Activated T-cell treated with anti-CD3 and anti-CD28 coated beads, Interleukin-2, amount 50 U/mL, for 48 hours (primary cell): ENCODE data around the gene CLEC18C.
A peak's percentile ranks its signal among the peaks of the same experiment; 100 is the strongest.
"Not testable (repeated sequence)": the region's sequence is repeated elsewhere in the genome, so short reads cannot be mapped to it uniquely, and the experiment has no call there.

Experiments
- DNase-seq, 2 experiments: peaks; one replicate each; pipeline ENCODE4 v3.0.0-alpha.2; 2020

Gene CLEC18C

GRCh38 chr16:70173212-70173837 lies at the start of gene CLEC18C:
CLEC18C (plus strand) TSS chr16:70173787; CDS start chr16:70174279, 492 bp downstream.
- not testable (repeated sequence) for DNase-seq

DNA sequence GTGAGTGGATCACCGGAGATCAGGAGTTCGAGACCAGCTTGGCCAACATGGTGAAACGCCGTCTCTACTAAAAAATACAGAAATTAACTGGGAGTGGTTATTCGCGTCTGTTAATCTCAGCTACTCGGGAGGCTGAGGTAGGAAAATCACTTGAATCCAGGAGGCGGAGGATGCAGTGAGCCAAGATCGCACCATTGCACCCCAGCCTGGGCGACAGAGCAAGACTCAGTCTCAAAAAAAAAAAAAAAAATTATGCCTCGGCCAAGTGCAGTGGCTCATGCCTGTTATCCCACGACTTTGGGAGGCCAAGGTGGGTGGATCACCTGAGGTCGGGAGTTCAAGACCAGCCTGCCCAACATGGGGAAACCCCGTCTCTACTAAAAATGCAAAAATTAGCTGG lies 49.8 kb upstream of the CLEC18C start:
- not testable (repeated sequence) for DNase-seq

DNA sequence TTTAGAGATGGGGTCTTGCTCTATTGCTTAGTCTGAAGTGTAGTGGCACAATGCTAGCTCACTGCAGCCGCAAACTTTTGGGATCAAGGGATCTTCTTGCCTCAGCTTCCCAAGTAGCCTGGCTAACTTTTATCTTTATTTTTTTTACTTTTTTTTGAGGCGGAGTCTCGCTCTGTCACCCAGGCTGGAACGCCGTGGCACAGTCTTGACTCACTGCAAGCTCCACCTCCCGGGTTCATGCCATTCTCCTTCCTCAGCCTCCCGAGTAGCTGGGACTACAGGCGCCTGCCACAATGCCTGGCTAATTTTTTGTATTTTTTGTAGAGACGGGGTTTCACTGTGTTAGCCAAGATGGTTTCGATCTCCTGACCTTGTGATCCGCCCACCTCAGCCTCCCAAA lies 47.4 kb upstream of the CLEC18C start:
- DNase-seq, result not testable (repeated sequence)

DNA sequence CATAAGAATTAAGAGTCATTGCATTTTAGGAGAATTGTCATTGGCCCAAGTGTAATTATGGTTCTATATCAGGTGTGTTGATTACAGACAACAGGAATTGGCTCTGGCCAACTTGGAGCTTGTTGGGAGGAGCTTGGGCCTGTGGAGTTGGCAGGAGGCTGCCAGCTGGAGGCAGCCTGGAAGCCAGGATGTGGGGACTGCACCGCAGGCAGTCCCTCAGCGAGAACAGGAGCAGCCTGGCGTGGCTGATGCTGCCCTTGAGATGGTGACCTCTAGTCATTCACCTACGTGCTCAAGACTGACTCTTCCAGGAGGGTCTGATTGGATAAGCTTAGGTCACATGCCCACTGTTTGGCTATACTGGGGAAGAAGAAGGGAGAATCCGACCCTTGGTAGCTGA lies 45.9 kb upstream of the CLEC18C start:
- DNase-seq, result not testable (repeated sequence)

GRCh38 chr16:70128844-70129243 lies 44.7 kb upstream of the CLEC18C start:
- not testable (repeated sequence) for DNase-seq

GRCh38 chr16:70135796-70136195 lies 37.8 kb upstream of the CLEC18C start:
- not testable (repeated sequence) for DNase-seq

- DNase-seq, result not testable (repeated sequence)
Measured at GRCh38 chr16:70136595-70136994, 37.0 kb upstream of the CLEC18C start.

DNA sequence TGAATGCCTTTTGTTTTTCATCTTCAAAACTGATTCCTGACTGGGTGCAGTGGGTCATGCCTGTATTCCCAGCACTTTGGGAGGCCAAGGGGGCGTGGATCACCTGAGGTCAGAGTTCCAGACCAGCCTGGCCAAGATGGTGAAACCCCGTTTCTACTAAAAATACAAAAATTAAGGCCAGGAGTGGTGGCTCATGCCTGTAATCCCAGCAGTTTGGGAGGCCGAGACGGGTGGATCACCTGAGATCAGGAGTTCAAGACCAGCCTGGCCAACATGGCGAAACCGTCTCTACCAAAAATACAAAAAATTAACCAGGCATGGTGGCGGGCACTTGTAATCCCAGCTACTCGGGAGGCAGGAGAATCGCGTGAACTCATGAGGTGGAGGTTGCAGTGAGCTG lies 30.8 kb upstream of the CLEC18C start:
- DNase-seq, result not testable (repeated sequence)

- DNase-seq, result not testable (repeated sequence)
Measured at GRCh38 chr16:70143231-70143895, 30.2 kb upstream of the CLEC18C start.

DNA sequence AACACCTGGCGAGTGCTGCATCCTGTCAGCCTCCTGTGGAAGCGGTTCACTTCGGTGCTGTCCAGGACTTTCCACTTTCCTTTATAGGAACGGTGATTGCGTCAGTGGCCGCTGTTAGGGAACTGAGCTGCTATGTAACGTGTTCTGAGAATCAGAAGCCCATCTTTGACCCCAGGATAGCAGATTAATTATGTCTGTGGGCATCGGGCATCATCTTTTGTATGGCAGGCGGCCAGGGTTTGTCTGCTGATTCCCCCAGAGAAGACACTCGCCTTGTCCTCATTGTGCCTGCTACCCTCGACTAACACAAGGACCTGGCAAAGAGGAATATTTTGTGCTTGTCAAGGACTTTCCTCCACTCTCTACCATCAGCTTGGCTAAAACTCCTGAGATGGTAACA lies 25.7 kb upstream of the CLEC18C start:
- not testable (repeated sequence) for DNase-seq

DNA sequence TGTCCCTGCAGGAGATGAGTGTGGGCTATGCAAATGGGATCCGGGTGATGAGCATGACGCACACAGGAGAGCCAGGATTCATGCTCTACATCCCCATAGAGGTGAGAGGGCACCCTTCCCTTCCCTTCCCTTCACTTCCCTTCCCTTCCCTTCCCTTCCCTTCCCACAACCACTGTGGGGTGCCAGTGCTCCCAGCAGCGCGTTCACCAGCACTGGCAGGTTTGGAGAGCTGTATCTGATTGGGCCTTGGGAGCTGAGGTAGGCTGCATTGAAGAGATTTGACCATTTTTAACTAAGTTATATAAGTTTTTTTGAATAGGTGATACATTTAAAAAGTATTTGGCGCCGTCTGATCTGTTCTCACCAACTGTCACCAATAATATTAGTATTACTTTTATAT lies 25.1 kb upstream of the CLEC18C start:
- DNase-seq, result not testable (repeated sequence)

- DNase-seq, result not testable (repeated sequence)
Measured at GRCh38 chr16:70149296-70149695, 24.3 kb upstream of the CLEC18C start.

- DNase-seq, result no peak
Measured at GRCh38 chr16:70151391-70151790, 22.2 kb upstream of the CLEC18C start.

DNA sequence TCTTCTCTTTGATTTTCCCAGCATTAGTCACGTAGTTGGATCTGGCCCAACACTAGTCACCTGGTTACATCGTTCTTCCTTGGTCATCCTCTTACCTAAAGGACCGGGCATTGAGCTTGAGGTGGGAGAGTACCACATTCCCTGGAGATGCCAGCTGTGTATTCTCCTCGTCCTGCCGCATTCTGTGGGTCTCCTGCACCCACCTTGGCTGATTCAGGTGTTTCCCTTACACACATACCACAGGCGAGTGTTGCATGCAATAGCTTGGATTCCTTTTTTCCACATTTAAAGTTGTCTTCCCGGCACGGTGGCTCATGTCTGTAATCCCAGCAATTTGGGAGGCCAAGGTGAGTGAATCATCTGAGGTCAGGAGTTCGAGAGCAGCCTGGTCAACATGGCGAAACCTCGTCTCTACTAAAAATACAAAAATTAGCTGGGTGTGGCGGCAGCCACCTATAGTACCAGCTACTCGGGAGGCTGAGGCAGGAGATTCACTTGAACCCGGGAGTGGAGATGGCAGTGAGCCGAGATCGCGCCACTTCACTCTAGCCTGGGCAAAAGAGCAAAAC lies 21.6 kb upstream of the CLEC18C start:
- no peak for DNase-seq

GRCh38 chr16:70152578-70153302 lies 20.8 kb upstream of the CLEC18C start:
- no peak for DNase-seq

DNA sequence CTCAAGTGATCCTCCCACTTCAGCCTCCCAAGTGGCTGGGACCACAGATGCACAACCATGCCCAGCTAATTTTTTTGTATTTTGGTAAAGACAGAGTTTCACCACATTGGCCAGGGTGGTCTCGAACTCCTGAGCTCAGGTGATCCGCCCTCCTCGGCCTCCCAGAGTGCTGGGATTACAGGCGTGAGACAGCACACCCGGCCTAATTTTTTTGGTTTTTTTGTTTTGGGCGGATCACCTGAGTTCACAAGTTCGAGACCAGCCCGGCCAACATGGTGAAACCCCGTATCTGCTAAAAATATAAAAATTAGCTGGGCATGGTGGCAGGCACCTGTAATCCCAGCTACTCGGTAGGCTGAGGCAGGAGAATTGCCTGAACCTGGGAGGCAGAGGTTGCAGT lies 18.9 kb upstream of the CLEC18C start:
- not testable (repeated sequence) for DNase-seq

DNA sequence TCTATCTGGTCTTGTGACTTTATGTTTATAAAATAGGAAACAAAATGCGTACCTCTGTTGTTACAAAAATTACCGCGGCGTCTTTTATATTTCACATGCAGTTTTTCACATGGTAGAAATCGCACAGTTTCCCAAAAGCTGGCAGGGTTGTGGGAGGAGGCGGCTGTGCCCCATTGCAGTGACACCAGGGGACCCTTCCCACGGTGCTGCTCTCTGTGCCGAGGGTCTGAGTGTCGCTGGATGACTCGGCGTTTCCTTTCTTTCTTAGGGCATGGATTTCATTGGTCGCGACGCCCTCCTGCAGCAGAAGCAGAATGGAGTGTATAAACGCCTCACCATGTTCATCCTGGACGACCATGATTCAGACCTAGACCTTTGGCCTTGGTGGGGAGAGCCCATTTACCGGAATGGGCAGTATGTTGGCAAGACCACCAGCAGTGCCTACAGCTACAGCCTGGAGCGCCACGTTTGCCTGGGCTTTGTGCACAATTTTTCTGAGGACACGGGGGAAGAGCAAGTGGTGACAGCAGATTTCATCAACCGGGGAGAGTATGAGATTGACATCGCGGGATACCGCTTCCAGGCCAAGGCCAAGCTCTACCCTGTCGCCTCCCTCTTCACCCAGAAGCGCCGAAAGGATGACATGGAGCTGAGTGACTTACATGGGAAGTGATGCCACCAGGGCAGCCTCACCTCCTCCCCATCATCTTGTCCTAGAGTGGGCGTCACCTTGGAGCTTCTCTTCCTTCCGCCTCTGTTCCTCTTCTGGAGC lies 17.2 kb upstream of the CLEC18C start:
- peak in 1 of 2 experiments; percentile 18 for DNase-seq

DNA sequence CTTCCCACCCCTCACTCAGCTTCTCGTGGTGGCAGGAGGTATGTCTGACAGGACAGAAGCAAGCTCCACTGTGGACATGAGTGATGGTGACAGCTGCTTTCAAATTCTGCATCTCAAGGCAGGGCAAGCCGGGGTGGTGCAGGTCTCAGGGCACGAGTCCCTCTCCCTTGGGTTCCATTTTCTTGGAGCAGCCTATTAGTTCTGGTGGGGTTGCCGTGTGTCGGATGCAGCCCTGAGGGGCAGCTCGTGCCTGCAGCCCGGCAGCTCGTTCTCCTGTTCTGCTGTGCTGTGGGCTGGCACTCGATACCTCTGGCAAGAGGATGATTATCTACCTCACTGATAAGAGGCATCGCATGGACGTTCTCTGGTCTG lies 16.5 kb upstream of the CLEC18C start:
- DNase-seq, result peak in 1 of 2 experiments; percentile 17

DNA sequence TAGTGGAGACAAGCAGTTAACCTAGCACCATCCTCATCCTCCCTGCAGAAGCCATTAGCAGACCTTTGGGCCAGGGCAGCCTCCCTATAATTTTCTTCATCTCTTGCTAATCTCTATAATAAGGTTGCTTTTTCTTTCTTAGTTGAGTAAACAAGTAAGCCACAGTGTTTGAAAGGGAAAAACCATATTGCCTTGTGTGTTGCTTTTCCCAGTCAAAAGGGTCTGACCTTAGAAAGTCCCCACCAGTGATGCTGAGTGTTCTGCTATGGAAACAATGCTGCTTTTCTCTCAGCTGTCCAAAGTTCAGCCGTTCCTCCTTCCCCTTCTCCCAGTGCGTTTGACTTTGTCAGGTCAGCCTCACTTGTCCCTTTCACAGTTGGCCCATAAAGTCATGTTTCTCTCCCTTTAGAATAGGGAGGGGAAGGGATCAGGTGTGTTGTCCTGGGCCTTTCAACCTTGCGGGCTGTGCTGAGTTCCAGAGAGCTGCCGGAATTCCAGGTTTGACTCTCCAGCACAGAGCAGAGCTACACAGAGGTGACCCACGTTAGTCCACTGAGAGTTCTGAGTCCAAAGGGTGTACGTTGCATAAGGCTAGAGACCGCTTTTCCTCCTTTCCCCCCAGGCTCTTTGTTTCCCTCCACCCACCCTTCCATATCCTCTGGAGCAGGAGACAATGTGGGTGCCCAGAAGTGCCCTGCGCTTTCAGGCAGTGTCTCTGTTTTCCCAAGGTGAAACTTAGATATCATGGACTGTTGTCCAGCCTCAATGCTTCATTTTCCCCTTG lies 15.9 kb upstream of the CLEC18C start:
- peak in 1 of 2 experiments; percentile 15 for DNase-seq

GRCh38 chr16:70158261-70158939 lies 15.2 kb upstream of the CLEC18C start:
- DNase-seq, result peak in 1 of 2 experiments; percentile 21
